CD4-positive, alpha-beta T cell (primary cell): ENCODE measurements around the gene NUMBL. TPM values are rescaled to one million over a fixed set of nuclear protein-coding genes. Genes with fewer than 3 reads are reported as not detected.

ENCODE experiments used
- ATAC-seq: fragments of 200-7000 bp; cut with Tn5 transposase; one replicate; pipeline ENCODE4 v1.10.0; 2022; ENCODE audit warnings: mild to moderate bottlenecking; ENCODE audit not compliant: poor library complexity
- CTCF ChIA-PET: fragments of 350-600 bp; sonication (Branson Sonifier 250); formaldehyde crosslinking; loops from one replicate; lab custom pipeline; 2021; ENCODE audit warnings: antibody characterized with exemption, inconsistent platforms; lab: Charles Lee
- POLR2A ChIA-PET: fragments of 350-600 bp; sonication (Branson Sonifier 250); formaldehyde crosslinking; loops from one replicate; lab custom pipeline; 2021; ENCODE audit warnings: antibody characterized with exemption, inconsistent platforms; lab: Charles Lee
- DNase-seq, 14 experiments: peaks; one replicate each; pipeline ENCODE4 v3.0.0-alpha.2; 2013 to 2020; ENCODE audit warnings: mixed read lengths in 2 of 14
- H3K27ac ChIP-seq, 2 donors: one replicate each; pipeline versions ENCODE4 v1.5.1 to v1.7.0; 2013; ENCODE audit warnings: low read length in 2 of 2, low read depth in 1 of 2, mild to moderate bottlenecking in 1 of 2
- H3K27me3 ChIP-seq, 2 experiments: 1 replicate in 1 of 2; 2 replicates in 1 of 2; pipeline versions ENCODE4 v1.6.1 to v1.7.0; 2013; ENCODE audit warnings: low read length in 2 of 2, control low read depth in 1 of 2, mild to moderate bottlenecking in 1 of 2, moderate library complexity in 1 of 2; ENCODE audit not compliant: insufficient read depth in 2 of 2, control insufficient read depth in 1 of 2
- H3K36me3 ChIP-seq: one replicate; pipeline ENCODE4 v1.6.1; 2013; ENCODE audit warnings: low read length, control low read depth; ENCODE audit not compliant: insufficient read depth
- H3K4me1 ChIP-seq: one replicate; pipeline ENCODE4 v1.6.1; 2013; ENCODE audit warnings: low read length, control low read depth; ENCODE audit not compliant: insufficient read depth
- H3K4me3 ChIP-seq: one replicate; pipeline ENCODE4 v1.5.1; 2013; ENCODE audit warnings: mild to moderate bottlenecking, low read length, moderate library complexity
- H3K9me3 ChIP-seq, 2 experiments: 1 replicate in 1 of 2; 2 replicates in 1 of 2; pipeline versions ENCODE4 v1.6.1 to v1.7.0; 2013; ENCODE audit warnings: low read length in 2 of 2, mild to moderate bottlenecking in 2 of 2, control low read depth in 1 of 2, moderate library complexity in 1 of 2; ENCODE audit not compliant: control insufficient read depth in 1 of 2, insufficient read depth in 1 of 2
- H3K27ac Mint-ChIP-seq: one replicate; pipeline ENCODE4 v1.8.0; 2020; ENCODE audit warnings: mixed read lengths
- H3K27me3 Mint-ChIP-seq: one replicate; pipeline ENCODE4 v1.8.0; 2021; ENCODE audit warnings: mixed read lengths
- H3K36me3 Mint-ChIP-seq: one replicate; pipeline ENCODE4 v1.8.0; 2021; ENCODE audit warnings: low read depth, mixed read lengths
- H3K4me1 Mint-ChIP-seq: one replicate; pipeline ENCODE4 v1.8.0; 2021; ENCODE audit warnings: low read depth, mixed read lengths
- H3K4me3 Mint-ChIP-seq: one replicate; pipeline ENCODE4 v1.8.0; 2020; ENCODE audit warnings: mild to moderate bottlenecking, mixed read lengths
- H3K9me3 Mint-ChIP-seq: one replicate; pipeline ENCODE4 v1.8.0; 2020; ENCODE audit warnings: mixed read lengths
- CTCF ChIP-seq: fragments of 200-600 bp; IDR thresholded peaks from one replicate; pipeline ENCODE4 v1.8.0; 2022; ENCODE audit warnings: antibody characterized with exemption, mild to moderate bottlenecking
- intact Hi-C, 2 experiments: fragments of 100-400 bp; cut with DNase I in 1 of 2; cut with micrococcal nuclease in 1 of 2; formaldehyde crosslinking; loops; one replicate each; pipeline versions ENCODE4 v1.15.1 to v1.9.0; 2023 to 2025; cut with DNase I, micrococcal nuclease
- total RNA-seq, 174 experiments: library from RNA in 2 of 174; stranded (reverse) in 2 of 174; gene quantifications; one replicate each; pipeline ENCODE4 v1.2.3 and lab custom pipeline; 2021 to 2026

Gene NUMBL
- total RNA-seq, 2 experiments from 2014 or later = 5.2 to 5.4 TPM

- POLR2A ChIA-PET = no interaction called here
- Mint-ChIP-seq H3K36me3 (peaks cover 39% of the 10 kb centered on the region), H3K4me3 (no peak overlapping the region), H3K9me3 (peaks cover 5% of the 10 kb centered on the region), H3K27ac (no peak overlapping the region), H3K27me3 (no peaks in the 10 kb centered on the region), H3K4me1 (no peaks in the 10 kb centered on the region)
- H3K27ac ChIP-seq = no peak overlapping the region
- DNase-seq (no peak), ATAC-seq (no peak)
- CTCF ChIA-PET = no interaction called here
- H3K9me3 ChIP-seq = peaks cover 4% of the 10 kb centered on the region in 2 experiments
- TF ChIP-seq CTCF = no peak
- H3K4me1 ChIP-seq = peaks cover 8% of the 10 kb centered on the region
- H3K36me3 ChIP-seq = peaks cover 30% of the 10 kb centered on the region
- H3K4me3 ChIP-seq = no peak overlapping the region
- no peaks in the 10 kb centered on the region for H3K27me3 ChIP-seq
- intact Hi-C loops = no loop called here
Measured at GRCh38 chr19:40672038-40672437, 18.4 kb downstream of the NUMBL start.

- H3K4me1 ChIP-seq = peaks cover 8% of the 10 kb centered on the region
- peaks cover 45% of the 10 kb centered on the region for H3K36me3 Mint-ChIP-seq
- no peak for ATAC-seq
- H3K36me3 ChIP-seq = peaks cover 30% of the 10 kb centered on the region
- peaks cover 5% of the 10 kb centered on the region for H3K9me3 Mint-ChIP-seq
- ChIA-PET POLR2A (no interaction called here), CTCF (no interaction called here)
- intact Hi-C loops = no loop called here
- H3K27ac ChIP-seq = no peak overlapping the region
- no peaks in the 10 kb centered on the region for H3K27me3 Mint-ChIP-seq
- TF ChIP-seq CTCF = no peak
- H3K27me3 ChIP-seq = no peaks in the 10 kb centered on the region
- H3K27ac Mint-ChIP-seq = no peak overlapping the region
- H3K9me3 ChIP-seq = peaks cover 4% of the 10 kb centered on the region in 2 experiments
- no peak overlapping the region for H3K4me3 Mint-ChIP-seq
- DNase-seq = no peak
- no peak overlapping the region for H3K4me3 ChIP-seq
- H3K4me1 Mint-ChIP-seq = no peaks in the 10 kb centered on the region
Measured at GRCh38 chr19:40671404-40671803, 19.0 kb downstream of the NUMBL start.

GRCh38 chr19:40668991-40669614 lies 21.3 kb downstream of the NUMBL start:
- no peak overlapping the region for H3K4me3 ChIP-seq
- H3K4me3 Mint-ChIP-seq = no peak overlapping the region
- no peak for ATAC-seq
- intact Hi-C loops = loop anchor here in 1 of 2 experiments (10.0 kb wide), 1 partner anchor 46 kb away; the partner anchor contains the start of genes COQ8B and ITPKC
- peaks cover 24% of the 10 kb centered on the region for H3K36me3 ChIP-seq
- TF ChIP-seq CTCF = no peak
- ChIA-PET POLR2A (no interaction called here), CTCF (no interaction called here)
- no peak for DNase-seq
- H3K9me3 ChIP-seq = peaks cover 4% of the 10 kb centered on the region in 2 experiments
- no peak overlapping the region for H3K27ac ChIP-seq
- peaks cover 40% of the 10 kb centered on the region for H3K36me3 Mint-ChIP-seq
- no peak overlapping the region for H3K27ac Mint-ChIP-seq
- no peaks in the 10 kb centered on the region for H3K27me3 Mint-ChIP-seq
- H3K4me1 ChIP-seq = peaks cover 2% of the 10 kb centered on the region
- H3K9me3 Mint-ChIP-seq = peaks cover 5% of the 10 kb centered on the region
- H3K27me3 ChIP-seq = no peaks in the 10 kb centered on the region
- no peaks in the 10 kb centered on the region for H3K4me1 Mint-ChIP-seq
